Measurements from ENCODE around the gene C1QTNF7. TPM values are rescaled to one million over a fixed set of nuclear protein-coding genes. Genes with fewer than 3 reads are reported as not detected.

The C1QTNF7 gene
- total and polyA plus RNA-seq, 2 of the 13 experiments (the other 11 are each of a cell fraction or from before 2014, with no cell fraction given) = not detected

- in situ Hi-C loops (cut with HindIII; ENCODE audit: extremely low pct_ligation_motif_present, low pct_unique_long_range_greater_than_20kb) (no loop called here), intact Hi-C loops (cut with micrococcal nuclease; ENCODE audit: unreplicated experiment) (no loop called here)
- ChIA-PET POLR2A (no interaction called here), CTCF (ENCODE audit: low intra/inter-chr PET ratio, low total read pairs) (no interaction called here)
- FAIRE-seq (no peak), DNase-seq (ENCODE audit: low spot score) (no peak), ATAC-seq (no peak)
- H3K27ac ChIP-seq (ENCODE audit: extremely low read length, insufficient read depth, low read length) = no peak overlapping the region
- no peak overlapping the region for H2AFZ ChIP-seq (ENCODE audit: low read length)
- WGBS (ENCODE audit: low lambda C conversion rate) = 0% methylated on average over 6 of the region's 6 CpGs
- BruUV-seq (replicated peaks) = no TSS peak
- no peak overlapping the region for H3K4me2 ChIP-seq (ENCODE audit: low read depth, low read length)
- no peak overlapping the region for H3K9ac ChIP-seq (ENCODE audit: insufficient read depth, low read depth, low read length)
- no peaks in the 10 kb centered on the region for H3K79me2 ChIP-seq (ENCODE audit: insufficient read depth, low read length)
- H3K4me3 ChIP-seq (replicated peaks in 1 of 3; ENCODE audit: insufficient read depth in 1 of 3, low read depth in 2 of 3, low read length in 3 of 3) = no peak overlapping the region
- no peaks in the 10 kb centered on the region for H3K27me3 ChIP-seq (ENCODE audit: control insufficient read depth in 1 of 2, insufficient read depth in 2 of 2, low read length in 2 of 2)
- H4K20me1 ChIP-seq (ENCODE audit: insufficient read depth, low read length) = no peaks in the 10 kb centered on the region
- TF ChIP-seq ZNF672 (CRISPR knock-in tag; IDR thresholded peaks at IDR 0.05) = no peak
- no peak for TF ChIP-seq TSC22D2 (CRISPR knock-in tag; IDR thresholded peaks at IDR 0.05; ENCODE audit: borderline replicate concordance)
- no peak for TF ChIP-seq ZNF33A (CRISPR knock-in tag; IDR thresholded peaks at IDR 0.05; ENCODE audit: borderline replicate concordance)
- TF ChIP-seq SOX6 (IDR thresholded peaks at IDR 0.05) = no peak
- TF ChIP-seq SOX6 (CRISPR knock-in tag; IDR thresholded peaks at IDR 0.05) = no peak
- TF ChIP-seq DBP (CRISPR knock-in tag; IDR thresholded peaks at IDR 0.05; ENCODE audit: not compliant biosample characterization) = no peak
- TF ChIP-seq TRIM24 (CRISPR knock-in tag; IDR thresholded peaks at IDR 0.05) = no peak
- no peak for TF ChIP-seq ZNF780A (CRISPR knock-in tag; IDR thresholded peaks at IDR 0.05)
- TF ChIP-seq ZXDC (CRISPR knock-in tag; IDR thresholded peaks at IDR 0.05) = no peak
- TF ChIP-seq ZSCAN20 (CRISPR knock-in tag; IDR thresholded peaks at IDR 0.05; ENCODE audit: borderline replicate concordance) = no peak
- TF ChIP-seq TBL1XR1 (IDR thresholded peaks at IDR 0.05; ENCODE audit: borderline replicate concordance, low read length, partially characterized antibody) = no peak
- no peak for TF ChIP-seq ELF4 (CRISPR knock-in tag; IDR thresholded peaks at IDR 0.05; ENCODE audit: borderline replicate concordance)
- no peak for TF ChIP-seq ZSCAN30 (CRISPR knock-in tag; IDR thresholded peaks at IDR 0.05)
- no peak for TF ChIP-seq EEA1 (CRISPR knock-in tag; IDR thresholded peaks at IDR 0.05; ENCODE audit: borderline replicate concordance)
- no peak for TF ChIP-seq ZNF484 (CRISPR knock-in tag; IDR thresholded peaks at IDR 0.05; ENCODE audit: borderline replicate concordance, low read depth)
- no peak for TF ChIP-seq TGIF2 (CRISPR knock-in tag; IDR thresholded peaks at IDR 0.05)
- TF ChIP-seq FIP1L1 (IDR thresholded peaks at IDR 0.05; ENCODE audit: borderline replicate concordance, insufficient read depth, low read depth, low read length) = no peak
- no peaks in the 10 kb centered on the region for H3K36me3 ChIP-seq (replicated peaks in 1 of 2; ENCODE audit: control insufficient read depth in 1 of 2, insufficient read depth in 2 of 2, low read length in 2 of 2)
- H3K9me3 ChIP-seq (ENCODE audit: low read length) = no peaks in the 10 kb centered on the region
- no peaks in the 10 kb centered on the region for H3K4me1 ChIP-seq (ENCODE audit: insufficient read depth, low read length)
Measured at GRCh38 chr4:15413010-15413622, 14.7 kb upstream of the C1QTNF7 start.
